Effector CD4-positive, alpha-beta T cell (primary cell): ENCODE results near the gene MYOC. TPM values are rescaled to one million over a fixed set of nuclear protein-coding genes. Genes with fewer than 3 reads are reported as not detected.
"Not testable (repeated sequence)": the region's sequence is repeated elsewhere in the genome, so short reads cannot be mapped to it uniquely, and the experiment has no call there.

Source experiments
- DNase-seq: peaks from one replicate; pipeline ENCODE4 v3.0.0-alpha.2; 2020
- total RNA-seq: gene quantifications from one replicate; lab custom pipeline; 2026; lab: John Stamatoyannopoulos, UW

MYOC gene
- not detected for total RNA-seq

GRCh38 chr1:171652234-171652822 is at the start of gene MYOC:
TSS of gene MYOC (minus strand) at chr1:171652688. CDS start at chr1:171652611, 77 bp downstream.
- DNase-seq: no peak

GRCh38 chr1:171699531-171699930 is 47.0 kb upstream of the MYOC start:
- no peak for DNase-seq

- not testable (repeated sequence) for DNase-seq
Measured at GRCh38 chr1:171695772-171696171, 43.3 kb upstream of the MYOC start.

GRCh38 chr1:171693541-171693940 is 41.1 kb upstream of the MYOC start:
- not testable (repeated sequence) for DNase-seq

- DNase-seq: no peak
Measured at GRCh38 chr1:171683870-171684269, 31.4 kb upstream of the MYOC start.

- no peak for DNase-seq
Measured at GRCh38 chr1:171680339-171680738, 27.9 kb upstream of the MYOC start.

- DNase-seq: no peak
Measured at GRCh38 chr1:171676823-171677222, 24.3 kb upstream of the MYOC start.

GRCh38 chr1:171674431-171675405 is 22.2 kb upstream of the MYOC start:
- no peak for DNase-seq

GRCh38 chr1:171670739-171671138 is 18.3 kb upstream of the MYOC start:
- no peak for DNase-seq

GRCh38 chr1:171668372-171668771 is 15.9 kb upstream of the MYOC start:
- no peak for DNase-seq

GRCh38 chr1:171666114-171666769 is 13.8 kb upstream of the MYOC start:
- DNase-seq: no peak

- DNase-seq: no peak
Measured at GRCh38 chr1:171664976-171665375, 12.5 kb upstream of the MYOC start.

GRCh38 chr1:171663854-171664575 is 11.5 kb upstream of the MYOC start:
- DNase-seq: no peak

GRCh38 chr1:171663036-171663853 is 10.8 kb upstream of the MYOC start:
- DNase-seq: no peak

GRCh38 chr1:171661076-171661650 is 8.7 kb upstream of the MYOC start:
- DNase-seq: no peak

- not testable (repeated sequence) for DNase-seq
Measured at GRCh38 chr1:171656206-171656605, 3.7 kb upstream of the MYOC start.

GRCh38 chr1:171655746-171656116 is 3.2 kb upstream of the MYOC start:
- no peak for DNase-seq

- DNase-seq: peak; percentile 45
Measured at GRCh38 chr1:171654942-171655745, 2.7 kb upstream of the MYOC start.

GRCh38 chr1:171654201-171654941 is 1.9 kb upstream of the MYOC start:
- DNase-seq: no peak

- no peak for DNase-seq
Measured at GRCh38 chr1:171653796-171654195, 1.3 kb upstream of the MYOC start.
